Neuronal stem cell (in vitro differentiated cells): ENCODE measurements around the gene LINC01488.

ENCODE experiments used
- DNase-seq: peaks from one replicate; pipeline ENCODE4 v3.0.0-alpha.2; 2013; ENCODE audit warnings: low spot score
- H2AFZ ChIP-seq: one replicate; pipeline ENCODE4 v1.6.1; 2013; ENCODE audit warnings: mild to moderate bottlenecking, low read length, inconsistent platforms
- H2AK5ac ChIP-seq: 2 replicates; pipeline ENCODE4 v1.6.1; 2013; ENCODE audit warnings: low read depth, mild to moderate bottlenecking, inconsistent platforms, low read length, moderate library complexity, mixed read lengths
- H2BK120ac ChIP-seq: 2 replicates; pipeline ENCODE4 v1.6.1; 2013; ENCODE audit warnings: low read depth, mild to moderate bottlenecking, inconsistent platforms, low read length, moderate library complexity, mixed read lengths
- H2BK12ac ChIP-seq: one replicate; pipeline ENCODE4 v1.6.1; 2013; ENCODE audit warnings: low read length, inconsistent platforms
- H2BK15ac ChIP-seq: 2 replicates; pipeline ENCODE4 v1.6.1; 2013; ENCODE audit warnings: mild to moderate bottlenecking, low read length, inconsistent platforms, mixed read lengths
- H2BK5ac ChIP-seq: one replicate; pipeline ENCODE4 v1.6.1; 2013; ENCODE audit warnings: inconsistent platforms, mild to moderate bottlenecking, low read length, moderate library complexity
- H3K14ac ChIP-seq: one replicate; pipeline ENCODE4 v1.6.1; 2013; ENCODE audit warnings: low read length, inconsistent platforms
- H3K18ac ChIP-seq: 2 replicates; pipeline ENCODE4 v1.6.1; 2013; ENCODE audit warnings: low read length, inconsistent platforms
- H3K23ac ChIP-seq: 2 replicates; pipeline ENCODE4 v1.6.1; 2013; ENCODE audit warnings: low read depth, mild to moderate bottlenecking, mixed read lengths, low read length, inconsistent platforms; ENCODE audit not compliant: poor library complexity
- H3K27ac ChIP-seq: replicated peaks from 3 replicates; pipeline ENCODE4 v1.5.1; 2013; ENCODE audit warnings: low read length, inconsistent platforms
- H3K27me3 ChIP-seq, 3 experiments: 2 replicates each; pipeline ENCODE4 v1.6.1; 2013; ENCODE audit warnings: low read length in 3 of 3, mild to moderate bottlenecking in 2 of 3, inconsistent platforms in 1 of 3, low read depth in 1 of 3, mixed read lengths in 1 of 3, moderate library complexity in 1 of 3; ENCODE audit not compliant: control insufficient read depth in 3 of 3, insufficient read depth in 3 of 3
- H3K36me3 ChIP-seq, 2 donors: replicated peaks in 1 of 2; 2 replicates each; pipeline ENCODE4 v1.6.1; 2013; ENCODE audit warnings: low read length in 2 of 2; ENCODE audit not compliant: control insufficient read depth in 2 of 2, insufficient read depth in 2 of 2
- H3K4ac ChIP-seq: 2 replicates; pipeline ENCODE4 v1.6.1; 2013; ENCODE audit warnings: inconsistent platforms, mild to moderate bottlenecking, low read length, moderate library complexity
- H3K4me1 ChIP-seq, 2 donors: 1 replicate in 1 of 2; 2 replicates in 1 of 2; pipeline ENCODE4 v1.6.1; 2013; ENCODE audit warnings: low read length in 2 of 2, low read depth in 1 of 2; ENCODE audit not compliant: control insufficient read depth in 2 of 2, insufficient read depth in 1 of 2
- H3K4me2 ChIP-seq: one replicate; pipeline ENCODE4 v1.6.1; 2013; ENCODE audit warnings: mild to moderate bottlenecking, low read length, inconsistent platforms; ENCODE audit not compliant: insufficient read depth, poor library complexity, severe bottlenecking
- H3K4me3 ChIP-seq, 2 donors: 2 replicates each; pipeline ENCODE4 v1.5.1; 2013; ENCODE audit warnings: low read length in 2 of 2, mild to moderate bottlenecking in 2 of 2, inconsistent platforms in 1 of 2, moderate library complexity in 1 of 2
- H3K79me1 ChIP-seq: one replicate; pipeline ENCODE4 v1.6.1; 2013; ENCODE audit warnings: low read depth, mild to moderate bottlenecking, inconsistent platforms, low read length, moderate library complexity
- H3K9ac ChIP-seq: one replicate; pipeline ENCODE4 v1.6.1; 2013; ENCODE audit warnings: mild to moderate bottlenecking, low read depth, low read length, inconsistent platforms; ENCODE audit not compliant: poor library complexity
- H3K9me3 ChIP-seq, 2 donors: replicated peaks in 1 of 2; 2 replicates each; pipeline versions ENCODE3 to v1.6.1; 2013; ENCODE audit warnings: low read length in 2 of 2, mild to moderate bottlenecking in 2 of 2, inconsistent platforms in 1 of 2, low read depth in 1 of 2, mixed read lengths in 1 of 2, moderate library complexity in 1 of 2; ENCODE audit not compliant: control insufficient read depth in 2 of 2, insufficient read depth in 1 of 2
- H4K8ac ChIP-seq: one replicate; pipeline ENCODE4 v1.6.1; 2013; ENCODE audit warnings: low read depth, mild to moderate bottlenecking, inconsistent platforms, low read length, moderate library complexity
- H4K91ac ChIP-seq: one replicate; pipeline ENCODE4 v1.6.1; 2013; ENCODE audit warnings: low read length, low read depth, mild to moderate bottlenecking, inconsistent platforms; ENCODE audit not compliant: poor library complexity
- WGBS, 2 donors: extraction: QIAGEN DNeasy Blood & Tissue Kit; methylation state at CpG; one replicate each; pipeline ENCODE4 v1.1.7; 2013; ENCODE audit warnings: missing lambda C conversion rate in 2 of 2, mixed read lengths in 1 of 2; ENCODE audit not compliant: insufficient read length in 2 of 2, insufficient replicate concordance in 1 of 2; ENCODE audit errors: extremely low coverage in 2 of 2; 5-methylcytosine and 5-hydroxymethylcytosine counted together

The LINC01488 gene

DNA sequence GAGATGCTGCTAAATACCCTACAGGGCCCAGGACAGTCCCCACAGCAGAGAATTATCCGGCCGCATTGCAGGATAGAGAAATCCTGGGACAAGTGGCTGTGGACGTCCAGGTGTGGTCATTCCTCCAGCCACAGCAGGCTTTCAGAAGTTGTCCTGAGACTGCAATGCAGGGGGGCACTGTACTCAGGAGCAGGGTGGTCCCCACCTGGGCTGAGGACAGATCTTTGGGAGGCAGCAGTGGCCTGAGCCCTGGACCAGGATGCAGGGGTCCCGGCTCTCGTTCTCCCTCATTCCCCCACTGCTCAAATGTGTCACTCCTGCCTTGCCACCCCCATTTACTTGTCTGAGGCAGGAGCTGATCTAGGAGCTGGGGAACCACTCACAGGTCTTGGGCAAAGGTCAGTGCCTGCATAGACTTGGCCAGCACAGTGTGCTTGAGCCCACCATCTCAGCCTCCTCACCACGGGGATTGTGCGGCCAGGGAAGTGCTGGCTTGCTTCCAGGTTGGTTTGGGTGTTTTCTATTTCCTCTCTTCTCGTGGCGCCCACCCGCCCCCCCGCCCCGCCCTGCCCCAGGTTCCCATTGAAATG lies 15.3 kb downstream of the LINC01488 start:
- Histone ChIP-seq H2BK15ac (peak overlapping the region; percentile 55), H2AK5ac (peak overlapping the region; percentile 91), H3K9me3 (no peaks in the 10 kb centered on the region), H4K8ac (no peak overlapping the region), H3K4me1 (peaks cover 10 to 28% of the 10 kb centered on the region in 2 donors), H3K4me2 (no peak overlapping the region), H3K9ac (no peak overlapping the region), H3K27me3 (no peaks in the 10 kb centered on the region), H3K18ac (peak overlapping the region; percentile 99), H3K4ac (peak overlapping the region; percentile 94), H3K23ac (no peak overlapping the region), H2BK120ac (peak overlapping the region; percentile 63), H2BK5ac (peak overlapping the region; percentile 62), H3K14ac (peak overlapping the region; percentile 1), H4K91ac (peak overlapping the region; percentile 89), H3K4me3 (no peak overlapping the region), H3K36me3 (no peaks in the 10 kb centered on the region), H3K79me1 (no peaks in the 10 kb centered on the region), H2AFZ (peak overlapping the region; percentile 76), H2BK12ac (peak overlapping the region; percentile 100), H3K27ac (peak overlapping the region; percentile 80)
- no peak for DNase-seq
- WGBS, 2 donors, result no CpG with 5 or more reads among the region's 12 CpGs

DNA sequence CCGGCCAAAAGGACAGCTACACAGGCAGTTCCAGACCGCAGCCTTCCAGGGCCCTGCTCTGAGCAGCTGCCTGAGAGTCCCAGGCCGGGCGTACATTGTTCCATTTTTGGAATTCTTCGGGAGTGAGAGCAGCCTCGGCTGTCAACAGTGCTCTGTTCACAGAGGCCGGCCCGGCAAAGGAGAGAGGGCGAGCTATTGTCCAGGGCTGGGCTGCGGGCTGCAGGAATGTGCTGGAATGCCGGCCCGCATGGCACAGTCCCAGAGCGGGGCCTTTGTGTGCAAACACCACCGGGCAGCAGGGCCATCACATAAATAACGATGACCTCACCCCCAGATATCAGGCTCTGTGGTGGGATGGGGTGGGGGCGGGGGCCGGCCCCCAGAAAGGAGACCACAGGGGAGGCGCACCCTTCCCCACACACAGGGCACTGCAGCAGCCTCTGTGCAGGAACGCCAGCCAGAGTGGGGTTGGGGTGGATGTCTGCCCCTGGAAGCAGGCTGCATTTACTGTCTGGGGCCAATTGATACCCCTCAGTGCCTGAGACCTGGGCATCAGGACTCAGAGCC lies 15.8 kb downstream of the LINC01488 start:
- Histone ChIP-seq H2AFZ (peak overlapping the region; percentile 76), H3K36me3 (no peaks in the 10 kb centered on the region), H3K27me3 (no peaks in the 10 kb centered on the region), H3K9ac (no peak overlapping the region), H3K14ac (peak overlapping the region; percentile 57), H3K27ac (peak overlapping the region; percentile 82), H4K91ac (peak overlapping the region; percentile 98), H3K23ac (peak overlapping the region; percentile 44), H3K9me3 (no peaks in the 10 kb centered on the region), H3K79me1 (no peaks in the 10 kb centered on the region), H2BK5ac (peak overlapping the region; percentile 62), H3K18ac (peak overlapping the region; percentile 98), H3K4me2 (no peak overlapping the region), H2AK5ac (peak overlapping the region; percentile 96), H2BK15ac (peak overlapping the region; percentile 80), H4K8ac (peak overlapping the region; percentile 94), H2BK12ac (peak overlapping the region; percentile 92), H3K4ac (peak overlapping the region; percentile 79), H3K4me1 (peaks cover 10 to 28% of the 10 kb centered on the region in 2 donors), H2BK120ac (peak overlapping the region; percentile 63), H3K4me3 (no peak overlapping the region)
- no CpG with 5 or more reads among the region's 19 CpGs for WGBS, 2 donors
- peak; percentile 81 for DNase-seq

- no CpG with 5 or more reads among the region's 7 CpGs for WGBS, 2 donors
- H3K79me1 ChIP-seq, result no peaks in the 10 kb centered on the region
Observed at GRCh38 chr11:69498614-69499175, 17.2 kb downstream of the LINC01488 start.

More at GRCh38 chr11:69498614-69499175, 17.2 kb downstream of the LINC01488 start:
- Histone ChIP-seq H2BK120ac (no peak overlapping the region), H2AK5ac (no peak overlapping the region), H3K27me3 (peaks cover 0 to 3% (median 0%) of the 10 kb centered on the region in 3 experiments), H2BK15ac (peak overlapping the region; percentile 43), H3K4me3 (no peak overlapping the region), H3K9me3 (peaks cover 0 to 2% of the 10 kb centered on the region in 2 donors), H3K4ac (no peak overlapping the region), H2BK12ac (no peak overlapping the region), H4K91ac (peak overlapping the region; percentile 83), H2AFZ (no peak overlapping the region), H3K9ac (no peak overlapping the region), H3K18ac (peak overlapping the region; percentile 28), H2BK5ac (no peak overlapping the region), H3K4me2 (no peak overlapping the region), H3K36me3 (no peaks in the 10 kb centered on the region), H4K8ac (no peak overlapping the region), H3K14ac (no peak overlapping the region), H3K27ac (no peak overlapping the region), H3K23ac (peak overlapping the region; percentile 26), H3K4me1 (peaks cover 8 to 26% of the 10 kb centered on the region in 2 donors)
- DNase-seq, result no peak
